AG04450 (cell line): ENCODE data around the gene NKX6-2. TPM values are rescaled to one million over a fixed set of nuclear protein-coding genes. Genes with fewer than 3 reads are reported as not detected.

Experiments used
- CTCF ChIA-PET: fragments of 300-600, 350-600 bp; formaldehyde crosslinking; extraction: SDS; loops from one replicate; lab custom pipeline; 2022; ENCODE audit warnings: antibody characterized with exemption, inconsistent platforms; lab: Charles Lee
- POLR2A ChIA-PET: fragments of 350-600 bp; formaldehyde crosslinking; extraction: SDS; loops from one replicate; lab custom pipeline; 2021; ENCODE audit warnings: antibody characterized with exemption, inconsistent platforms; lab: Yijun Ruan, JAX
- DNase-seq: peaks from one replicate; pipeline ENCODE4 v3.0.0-alpha.2; 2011; ENCODE audit warnings: low read depth, low spot score
- H3K27ac ChIP-seq: one replicate; pipeline ENCODE4 v1.5.1; 2012; ENCODE audit warnings: low read depth, low read length, control low read depth
- H3K27me3 ChIP-seq: one replicate; pipeline ENCODE4 v1.6.0; 2012; ENCODE audit warnings: low read length; ENCODE audit not compliant: control insufficient read depth, insufficient read depth
- H3K4me3 ChIP-seq: 2 replicates; pipeline ENCODE4 v1.5.1; 2011; ENCODE audit warnings: mild to moderate bottlenecking, low read depth, low read length, control low read depth
- H3K9me3 ChIP-seq: 2 replicates; pipeline ENCODE4 v1.5.1; 2012; ENCODE audit warnings: low read length; ENCODE audit not compliant: control insufficient read depth, insufficient read depth
- polyA plus RNA-seq: library from polyadenylated mRNA; depleted of rRNA; stranded (reverse); fragments of >200 nt; gene quantifications from 2 replicates; pipeline ENCODE4 v1.2.3, GENCODE V29; 2011
- TF ChIP-seq, protein P1 (sequence below): IDR thresholded peaks from 2 replicates; pipeline ENCODE4 v1.5.1; 2011; ENCODE audit warnings: low read depth, low read length, control low read depth, inconsistent platforms

The NKX6-2 gene
- polyA plus RNA-seq, 1 experiment = not detected

DNA sequence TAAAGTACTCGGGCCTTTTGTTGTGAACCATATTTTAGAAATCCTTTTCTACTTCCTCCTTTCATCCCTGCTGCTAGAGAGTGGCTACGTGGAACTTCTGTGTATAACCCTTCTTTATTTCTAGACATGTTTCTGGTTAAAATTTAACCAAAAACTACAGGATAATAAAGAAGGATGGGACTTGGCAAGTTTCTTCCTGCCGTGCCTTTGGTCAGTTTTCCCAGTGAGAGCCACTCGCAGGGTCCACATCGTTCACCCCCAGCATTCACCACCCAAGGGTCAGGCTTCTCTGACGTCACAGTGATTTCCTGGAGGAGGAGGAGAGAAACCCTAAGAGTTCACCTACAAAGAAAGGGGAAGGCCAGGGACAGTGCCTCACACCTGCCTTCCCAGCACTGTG lies 45.4 kb downstream of the NKX6-2 start:
- TF ChIP-seq, protein P1, sequence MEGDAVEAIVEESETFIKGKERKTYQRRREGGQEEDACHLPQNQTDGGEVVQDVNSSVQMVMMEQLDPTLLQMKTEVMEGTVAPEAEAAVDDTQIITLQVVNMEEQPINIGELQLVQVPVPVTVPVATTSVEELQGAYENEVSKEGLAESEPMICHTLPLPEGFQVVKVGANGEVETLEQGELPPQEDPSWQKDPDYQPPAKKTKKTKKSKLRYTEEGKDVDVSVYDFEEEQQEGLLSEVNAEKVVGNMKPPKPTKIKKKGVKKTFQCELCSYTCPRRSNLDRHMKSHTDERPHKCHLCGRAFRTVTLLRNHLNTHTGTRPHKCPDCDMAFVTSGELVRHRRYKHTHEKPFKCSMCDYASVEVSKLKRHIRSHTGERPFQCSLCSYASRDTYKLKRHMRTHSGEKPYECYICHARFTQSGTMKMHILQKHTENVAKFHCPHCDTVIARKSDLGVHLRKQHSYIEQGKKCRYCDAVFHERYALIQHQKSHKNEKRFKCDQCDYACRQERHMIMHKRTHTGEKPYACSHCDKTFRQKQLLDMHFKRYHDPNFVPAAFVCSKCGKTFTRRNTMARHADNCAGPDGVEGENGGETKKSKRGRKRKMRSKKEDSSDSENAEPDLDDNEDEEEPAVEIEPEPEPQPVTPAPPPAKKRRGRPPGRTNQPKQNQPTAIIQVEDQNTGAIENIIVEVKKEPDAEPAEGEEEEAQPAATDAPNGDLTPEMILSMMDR = no peak
- CTCF ChIA-PET = no interaction called here
- Histone ChIP-seq H3K9me3 (no peaks in the 10 kb centered on the region; the same call in 1 of the 2 replicates), H3K27me3 (no peaks in the 10 kb centered on the region), H3K4me3 (no peak overlapping the region), H3K27ac (no peak overlapping the region)
- POLR2A ChIA-PET = no interaction called here
- DNase-seq = no peak

DNA sequence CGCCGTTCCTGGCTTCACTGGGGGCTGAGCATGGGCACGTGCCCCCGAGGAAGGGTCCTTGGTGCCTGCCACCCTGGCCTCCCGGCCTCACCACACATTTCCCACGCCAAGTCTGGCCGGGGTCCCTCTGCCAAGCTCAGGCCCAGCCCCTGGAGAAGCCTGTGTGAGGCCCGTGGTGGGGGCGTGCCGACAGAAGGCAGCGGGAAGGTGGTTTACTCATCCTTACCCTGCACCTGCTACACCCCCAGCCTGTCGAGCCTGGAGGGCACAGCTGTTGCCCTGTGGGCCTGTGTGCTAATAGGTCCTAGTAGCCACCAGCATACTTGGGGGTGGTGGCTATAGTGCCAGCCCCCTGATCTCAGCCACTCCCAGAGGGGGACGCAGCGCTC lies 46.7 kb downstream of the NKX6-2 start:
- Histone ChIP-seq H3K4me3 (no peak overlapping the region), H3K27ac (no peak overlapping the region), H3K9me3 (no peaks in the 10 kb centered on the region; the same call in 1 of the 2 replicates), H3K27me3 (no peaks in the 10 kb centered on the region)
- ChIA-PET CTCF (no interaction called here), POLR2A (no interaction called here)
- no peak for DNase-seq
- TF ChIP-seq, protein P1 = no peak

DNA sequence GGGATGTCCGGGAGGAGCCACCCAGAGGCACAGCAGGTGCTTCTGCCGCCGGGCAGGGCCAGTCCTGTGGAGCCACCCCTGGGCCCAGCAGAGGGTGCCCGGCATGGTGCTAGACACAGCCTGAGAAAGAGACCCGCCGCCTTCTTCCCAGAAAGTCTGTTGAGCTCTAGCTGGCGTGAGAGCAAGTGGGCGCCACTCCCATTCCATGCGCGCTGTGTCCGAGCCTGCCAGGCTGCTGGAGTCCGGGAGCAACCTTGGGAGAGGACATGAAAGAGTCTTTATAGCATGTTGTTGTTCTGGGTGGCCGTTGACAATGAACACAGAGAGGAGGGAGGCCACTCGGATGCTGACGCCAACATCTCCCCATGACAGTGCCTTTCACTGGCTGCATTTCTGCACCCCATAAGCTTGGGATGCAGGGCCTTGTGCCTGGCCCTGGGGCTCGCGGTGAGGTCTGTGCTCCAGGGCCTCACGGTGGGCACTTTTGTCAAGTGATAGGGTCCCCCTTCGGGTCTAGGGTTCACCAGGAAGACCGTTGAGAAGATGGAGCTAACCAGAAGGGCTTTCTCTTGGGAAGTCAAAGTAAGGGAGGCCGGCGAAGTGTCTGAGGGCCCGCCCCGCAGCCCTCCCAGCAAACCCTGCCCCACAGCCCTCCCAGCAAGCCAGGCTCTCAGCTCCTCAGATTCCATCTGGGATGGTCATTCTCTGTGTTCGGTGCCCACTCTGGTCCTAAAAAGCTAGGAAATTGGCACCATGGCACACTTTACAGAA lies 47.3 kb downstream of the NKX6-2 start:
- no peak overlapping the region for H3K4me3 ChIP-seq
- no peaks in the 10 kb centered on the region for H3K27me3 ChIP-seq
- TF ChIP-seq, protein P1 = no peak
- no peak for DNase-seq
- H3K9me3 ChIP-seq = no peaks in the 10 kb centered on the region; the same call in 1 of the 2 replicates
- CTCF ChIA-PET = no interaction called here
- POLR2A ChIA-PET = no interaction called here
- no peak overlapping the region for H3K27ac ChIP-seq

DNA sequence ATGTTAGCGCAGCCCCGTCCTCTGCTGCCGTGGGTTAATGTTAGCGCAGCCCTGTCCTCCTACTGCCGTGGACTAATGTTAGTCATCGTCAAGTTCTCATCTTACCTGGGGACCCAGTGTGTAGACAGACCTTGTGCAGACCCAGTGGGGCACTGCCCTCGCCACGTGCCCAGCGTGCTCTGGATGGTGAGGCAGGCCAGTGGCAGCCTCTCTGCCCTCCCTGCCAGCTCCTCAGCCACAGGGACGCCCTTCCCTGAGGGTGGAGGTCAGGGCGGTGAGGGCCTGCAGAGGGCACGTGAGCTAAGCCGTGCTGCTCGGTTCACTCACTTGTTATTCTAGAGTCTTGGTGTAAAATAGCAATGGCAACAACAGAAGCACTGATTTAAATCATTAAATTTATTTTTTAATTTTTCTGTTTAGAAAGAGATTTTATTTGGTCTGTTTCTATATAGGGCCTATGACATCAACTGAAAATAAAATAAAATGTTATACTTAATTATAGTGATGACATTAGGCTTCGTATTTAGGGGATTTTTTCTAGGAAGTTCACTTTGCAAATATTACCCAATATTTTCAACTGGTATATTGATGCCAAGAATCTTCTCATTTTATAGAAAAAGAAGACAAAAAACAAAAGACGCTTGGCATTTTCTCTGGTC lies 48.4 kb downstream of the NKX6-2 start:
- ChIA-PET CTCF (no interaction called here), POLR2A (no interaction called here)

More for the DNA sequence above, 48.4 kb downstream of the NKX6-2 start:
- H3K9me3 ChIP-seq = no peaks in the 10 kb centered on the region; the same call in 1 of the 2 replicates
- no peak for DNase-seq
- TF ChIP-seq, protein P1 = no peak
- no peaks in the 10 kb centered on the region for H3K27me3 ChIP-seq
- H3K4me3 ChIP-seq = no peak overlapping the region
- H3K27ac ChIP-seq = no peak overlapping the region
